Loucy (cell line): Measurements from ENCODE around the gene CASP6.

Experiments used
- CTCF ChIP-seq: fragments of 200-600 bp; sonication (generic); conservative IDR thresholded peaks from 2 replicates; pipeline ENCODE4 v1.5.1; 2014; ENCODE audit warnings: mild to moderate bottlenecking, antibody characterized with exemption, low read length
- EZH2phosphoT487 ChIP-seq: fragments of 200-600 bp; IDR thresholded peaks from 2 replicates; pipeline ENCODE4 v1.6.1; 2018; ENCODE audit warnings: antibody characterized with exemption, mild to moderate bottlenecking, moderate library complexity, borderline replicate concordance

GRCh38 chr4:109665783-109666485 lies 37.3 kb downstream of the CASP6 start:
- TF ChIP-seq CTCF (no peak), EZH2phosphoT487 (no peak)
